ENCODE data around the gene KLF13.

- no peak for TF ChIP-seq CTCF (IDR thresholded peaks at IDR 0.05; ENCODE audit: insufficient read depth, low read depth, low read length)
- TF ChIP-seq EZH2 (IDR thresholded peaks at IDR 0.05; ENCODE audit: insufficient read depth, low read length), result no peak
Measured at GRCh38 chr15:31361764-31362515, 35.3 kb downstream of the KLF13 start.

Data from astrocyte (in vitro differentiated cells and primary cell).